NCI-H345 treated with DMSO at 0.1 percent for 48 hours (cell line): ENCODE data around the gene AKAP9.
"Not testable (repeated sequence)": the region's sequence is repeated elsewhere in the genome, so short reads cannot be mapped to it uniquely, and the experiment has no call there.

Experiments
- DNase-seq: peaks from one replicate; lab custom pipeline; 2025; ENCODE audit not compliant: unreplicated experiment; lab: John Stamatoyannopoulos, UW

AKAP9 gene

DNA sequence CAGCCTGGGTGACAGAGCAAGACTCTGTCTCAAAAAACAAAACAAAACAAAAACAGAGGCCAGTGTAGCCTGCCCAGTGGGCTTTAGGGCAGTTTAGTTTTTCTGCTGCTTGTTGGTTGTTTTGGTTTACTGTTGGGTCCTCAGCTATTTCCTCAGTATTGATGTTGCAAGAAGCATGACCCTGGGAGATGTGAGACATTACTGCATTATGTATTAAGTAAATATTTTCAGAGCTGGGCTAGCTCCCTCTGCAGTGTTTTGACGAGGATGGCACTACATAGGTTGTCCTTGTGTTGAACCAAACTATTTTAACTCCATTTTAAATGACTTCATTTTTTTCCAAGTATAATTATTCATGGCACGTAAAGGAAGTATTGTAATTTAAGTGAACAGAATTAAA lies 4.8 kb downstream of the AKAP9 start:
- DNase-seq: no peak

- DNase-seq: no peak
These were observed 5.9 kb downstream of the AKAP9 start for GRCh38 chr7:91946549-91946948.

- no peak for DNase-seq
These were observed 7.3 kb downstream of the AKAP9 start for GRCh38 chr7:91947948-91948347.

- no peak for DNase-seq
These were observed 8.8 kb downstream of the AKAP9 start for GRCh38 chr7:91949221-91950009.

DNA sequence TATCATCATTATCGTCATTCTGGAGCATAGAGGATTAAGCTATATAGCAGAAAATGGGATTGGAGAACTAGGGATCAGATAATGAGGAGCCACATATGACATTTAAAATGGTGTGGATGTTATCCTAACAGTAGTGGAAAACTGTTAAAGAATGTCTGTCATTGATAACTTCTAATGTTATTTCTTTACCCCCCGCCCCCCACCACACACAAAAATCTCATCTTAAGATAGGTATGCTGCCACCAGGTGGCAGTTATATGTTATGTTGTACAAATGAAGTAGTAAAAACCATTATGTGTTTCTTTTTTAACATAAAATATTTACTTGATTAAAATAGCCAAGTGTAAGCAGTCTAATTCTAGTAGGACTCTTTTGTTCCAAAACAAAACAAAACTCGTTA lies 13.0 kb downstream of the AKAP9 start:
- no peak for DNase-seq

DNA sequence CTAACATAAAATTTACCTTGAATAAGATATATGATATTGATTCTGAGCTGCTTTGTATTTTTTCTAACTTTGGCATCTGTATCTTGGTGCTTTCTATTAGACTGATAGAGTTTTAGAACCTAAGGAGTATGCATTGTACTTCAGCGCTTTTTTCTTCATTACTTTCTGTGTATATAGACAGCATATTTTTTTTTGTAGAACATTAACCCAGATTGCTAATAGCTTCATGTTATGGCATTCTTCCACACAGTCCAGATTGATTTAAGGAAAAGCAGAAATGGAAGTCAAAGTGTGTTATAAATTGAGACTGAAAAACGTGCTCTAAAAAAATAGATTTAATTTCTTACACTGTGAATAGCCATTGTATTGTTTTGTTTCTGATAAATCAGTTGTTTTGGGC lies 15.8 kb downstream of the AKAP9 start:
- not testable (repeated sequence) for DNase-seq

DNA sequence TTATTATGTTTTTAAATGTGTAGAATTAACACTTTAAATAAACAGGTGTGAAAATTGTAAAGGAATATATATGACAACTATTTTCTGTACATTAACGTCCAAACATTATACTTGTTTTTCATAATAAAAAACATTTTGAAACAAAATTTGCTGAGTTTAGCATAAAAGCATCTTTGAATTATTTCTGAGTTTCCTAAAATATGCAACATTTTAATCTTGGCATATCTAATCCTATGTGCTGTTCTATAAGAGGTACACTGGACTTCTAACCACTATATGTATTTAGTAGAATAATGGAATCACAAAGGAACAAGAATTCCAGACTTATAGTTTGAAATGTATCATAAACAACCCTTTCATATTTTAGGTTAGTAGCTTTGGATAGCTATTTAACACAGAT lies 16.6 kb downstream of the AKAP9 start:
- no peak for DNase-seq

GRCh38 chr7:91957823-91958222 lies 17.2 kb downstream of the AKAP9 start:
- DNase-seq: no peak

GRCh38 chr7:91959023-91959422 lies 18.4 kb downstream of the AKAP9 start:
- no peak for DNase-seq

GRCh38 chr7:91961816-91962215 lies 21.2 kb downstream of the AKAP9 start:
- no peak for DNase-seq

- DNase-seq: no peak
These were observed 21.8 kb downstream of the AKAP9 start for GRCh38 chr7:91962419-91962818.

DNA sequence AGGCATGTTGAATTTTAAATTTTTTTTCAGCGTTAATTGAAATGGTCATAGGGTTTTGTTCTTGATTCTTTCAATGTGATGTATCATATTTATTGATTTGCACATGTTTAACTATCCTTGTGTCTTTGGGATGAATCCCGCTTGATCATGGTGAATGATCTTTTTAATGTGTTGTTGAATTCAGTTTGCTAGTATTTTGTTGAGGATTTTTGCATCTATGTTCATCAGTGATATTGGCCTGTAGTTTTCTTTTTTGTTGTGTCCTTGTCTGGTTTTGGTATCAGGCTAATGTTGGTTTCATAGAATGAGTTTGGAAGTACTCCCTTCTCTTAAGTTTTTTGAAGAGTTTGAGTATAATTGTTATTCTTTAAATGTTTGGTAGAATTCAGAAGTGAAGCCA lies 26.9 kb downstream of the AKAP9 start:
- not testable (repeated sequence) for DNase-seq

- DNase-seq: no peak
These were observed 33.0 kb downstream of the AKAP9 start for GRCh38 chr7:91973639-91974038.

GRCh38 chr7:91974066-91974465 lies 33.4 kb downstream of the AKAP9 start:
- DNase-seq: no peak

GRCh38 chr7:91976743-91977142 lies 36.1 kb downstream of the AKAP9 start:
- no peak for DNase-seq

DNA sequence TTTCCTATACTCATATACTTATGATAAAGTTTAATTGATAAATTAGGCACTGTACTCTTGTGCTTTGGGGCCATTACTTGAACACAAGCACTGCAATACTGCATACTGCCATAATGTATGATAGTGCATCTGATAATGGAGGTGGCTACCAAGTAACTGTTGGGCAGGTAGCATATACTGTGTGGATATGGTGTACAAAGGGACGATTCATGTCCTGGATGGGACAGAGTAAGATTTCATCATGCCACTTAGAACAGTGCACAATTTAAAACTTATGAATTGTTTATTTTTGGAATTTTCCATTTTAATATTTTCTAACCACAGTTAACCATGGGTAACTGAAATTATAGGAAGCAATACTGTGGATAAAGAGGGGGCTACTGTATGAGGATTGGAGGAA lies 38.9 kb downstream of the AKAP9 start:
- no peak for DNase-seq

DNA sequence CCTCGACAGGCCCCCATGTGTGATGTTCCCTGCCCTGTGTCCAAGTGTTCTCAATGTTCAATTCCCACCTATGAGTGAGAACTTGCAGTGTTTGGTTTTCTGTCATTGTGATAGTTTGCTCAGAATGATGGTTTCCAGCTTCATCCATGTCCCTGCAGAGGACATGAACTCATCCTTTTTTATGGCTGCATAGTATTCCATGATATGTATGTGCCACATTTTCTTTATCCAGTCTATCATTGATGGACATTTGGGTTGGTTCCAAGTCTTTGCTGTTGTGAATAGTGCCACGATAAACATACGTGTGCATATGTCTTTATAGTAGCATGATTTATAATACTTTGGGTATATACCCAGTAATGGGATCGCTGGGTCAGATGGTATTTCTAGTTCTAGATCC lies 41.7 kb downstream of the AKAP9 start:
- DNase-seq: not testable (repeated sequence)

DNA sequence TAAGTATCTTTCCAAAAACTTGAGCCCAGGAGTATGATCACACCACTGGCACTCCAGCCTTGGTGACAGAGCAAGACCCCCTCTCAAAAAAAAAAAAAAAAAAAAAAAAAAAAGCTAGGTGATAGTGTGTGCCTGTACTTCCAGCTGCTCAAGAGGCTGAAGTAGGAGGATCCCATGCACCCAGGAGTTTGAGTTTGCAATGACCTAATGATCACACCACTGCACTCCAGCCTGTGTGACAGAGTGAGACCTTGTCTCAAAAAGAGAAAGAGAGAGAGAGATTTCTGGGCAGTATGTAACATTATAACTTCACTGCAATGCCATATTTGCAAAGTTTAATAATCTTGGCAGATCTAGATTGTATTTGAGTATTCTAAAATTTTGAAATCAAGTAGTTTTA lies 47.6 kb downstream of the AKAP9 start:
- DNase-seq: no peak

DNA sequence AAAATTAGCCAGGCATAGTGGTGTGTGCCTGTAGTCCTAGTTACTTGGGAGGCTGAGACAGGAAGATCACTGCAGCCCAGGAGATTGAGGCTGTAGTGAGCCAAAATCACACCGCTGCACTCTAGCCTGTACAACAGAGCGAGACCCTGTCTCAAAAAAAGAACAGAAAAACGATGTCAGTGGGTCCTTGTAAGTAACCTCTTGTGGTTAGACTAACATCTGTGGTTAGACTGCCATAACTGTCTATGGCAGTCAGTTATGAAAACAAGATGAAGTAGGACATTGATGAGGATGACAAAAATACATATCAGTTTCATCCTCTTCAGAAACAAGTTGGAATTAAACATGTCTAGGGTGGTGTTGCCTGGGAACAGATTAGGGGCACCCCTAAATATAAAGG lies 53.3 kb downstream of the AKAP9 start:
- DNase-seq: no peak

GRCh38 chr7:91995391-91996105 lies 54.9 kb downstream of the AKAP9 start:
- DNase-seq: no peak

DNA sequence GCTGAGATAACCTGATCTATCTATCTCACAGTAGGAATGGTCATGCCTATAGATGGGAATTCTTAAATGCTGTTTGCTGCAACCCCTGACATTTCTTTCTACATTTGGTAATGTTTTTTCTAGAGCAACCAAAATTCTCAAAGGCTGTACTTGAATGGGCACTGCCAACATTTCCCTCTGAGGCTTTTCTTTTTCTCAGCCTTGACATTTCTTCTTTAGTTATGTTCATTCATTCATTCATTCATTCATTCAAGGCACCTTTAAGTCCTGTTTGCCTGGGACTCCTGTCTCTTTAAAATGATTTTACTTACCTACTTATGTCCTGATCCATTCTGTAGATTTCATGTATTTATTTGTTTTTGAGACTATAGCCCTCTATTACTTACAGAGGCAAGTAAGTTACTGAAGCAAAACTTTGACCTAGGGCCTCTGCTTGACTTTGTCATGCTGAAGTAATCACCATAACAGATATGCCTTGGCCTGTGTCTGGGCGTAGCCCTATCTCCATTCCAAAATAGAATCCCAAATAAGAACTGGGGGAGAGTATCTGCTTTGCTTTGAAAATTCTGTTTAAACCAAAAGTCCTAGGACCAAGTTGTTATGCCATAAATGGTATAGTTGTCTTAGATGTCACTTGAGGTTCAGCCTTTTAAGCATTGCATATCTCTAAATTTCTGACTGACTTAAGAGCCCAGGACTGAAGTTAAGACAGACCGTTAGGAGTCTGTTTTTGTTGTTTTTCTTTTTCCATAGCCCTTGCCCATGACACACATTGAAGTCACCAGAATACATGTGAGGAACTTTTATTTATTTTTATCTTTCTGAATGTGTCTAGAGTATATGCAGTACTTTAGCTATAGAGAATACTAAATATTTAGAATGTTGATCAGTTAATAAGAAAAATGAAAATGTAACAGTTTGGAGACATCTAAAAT lies 59.2 kb downstream of the AKAP9 start:
- DNase-seq: no peak

DNA sequence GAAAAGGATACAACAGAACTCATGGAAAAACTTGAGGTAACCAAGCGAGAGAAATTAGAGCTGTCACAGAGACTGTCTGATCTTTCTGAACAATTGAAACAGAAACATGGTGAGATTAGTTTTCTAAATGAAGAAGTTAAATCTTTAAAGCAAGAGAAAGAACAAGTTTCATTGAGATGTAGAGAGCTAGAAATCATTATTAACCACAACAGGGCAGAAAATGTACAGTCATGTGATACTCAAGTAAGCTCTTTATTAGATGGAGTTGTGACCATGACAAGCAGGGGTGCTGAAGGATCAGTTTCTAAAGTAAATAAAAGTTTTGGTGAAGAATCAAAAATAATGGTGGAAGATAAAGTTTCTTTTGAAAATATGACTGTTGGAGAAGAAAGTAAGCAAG lies 62.1 kb downstream of the AKAP9 start:
- DNase-seq: no peak
